HG03521 (cell line): ENCODE measurements around the gene NMU.
A peak's percentile ranks its signal among the peaks of the same experiment; 100 is the strongest.
"Not testable (repeated sequence)": the region's sequence is repeated elsewhere in the genome, so short reads cannot be mapped to it uniquely, and the experiment has no call there.

Experiments used
- ATAC-seq: cut with Tn5 transposase; IDR thresholded peaks from one replicate; pipeline ENCODE4 v1.9.1; 2021; ENCODE audit warnings: mild to moderate bottlenecking, moderate library complexity; ENCODE audit not compliant: unreplicated experiment

The NMU gene

GRCh38 chr4:55568905-55569504, 67.1 kb downstream of the NMU start:
- ATAC-seq: peak; percentile 60

GRCh38 chr4:55561889-55562288, 74.2 kb downstream of the NMU start:
- peak; percentile 100 for ATAC-seq

GRCh38 chr4:55560096-55560495, 76.0 kb downstream of the NMU start:
- no peak for ATAC-seq

GRCh38 chr4:55554453-55555030, 81.6 kb downstream of the NMU start:
- no peak for ATAC-seq

- no peak for ATAC-seq
These were observed 82.5 kb downstream of the NMU start for GRCh38 chr4:55553441-55554201.

- not testable (repeated sequence) for ATAC-seq
These were observed 84.1 kb downstream of the NMU start for GRCh38 chr4:55551964-55552363.

- ATAC-seq: no peak
These were observed 86.2 kb downstream of the NMU start for GRCh38 chr4:55549888-55550287.

GRCh38 chr4:55547918-55548317, 88.2 kb downstream of the NMU start:
- no peak for ATAC-seq

GRCh38 chr4:55547466-55547770, 88.7 kb downstream of the NMU start:
- no peak for ATAC-seq

- peak; percentile 72 for ATAC-seq
These were observed 89.2 kb downstream of the NMU start, which contains the start of gene CLOCK for GRCh38 chr4:55546756-55547465. Gene CLOCK (minus strand): TSS chr4:55546909. CDS start chr4:55482785, 64,124 bp downstream.

GRCh38 chr4:55546506-55546755, 89.7 kb downstream of the NMU start:
- peak; percentile 48 for ATAC-seq

- ATAC-seq: peak; percentile 39
These were observed 90.2 kb downstream of the NMU start for GRCh38 chr4:55545641-55546505.
